ENCODE measurements around the gene ITPR1.

GRCh38 chr3:4693620-4694019, 200.5 kb downstream of the ITPR1 start:
- TF ChIP-seq CTCF (IDR thresholded peaks at IDR 0.05) (no peak), POLR2A (IDR thresholded peaks at IDR 0.05) (no peak)
